ENCODE measurements around the gene MCFD2. TPM values are rescaled to one million over a fixed set of nuclear protein-coding genes. Genes with fewer than 3 reads are reported as not detected.

The MCFD2 gene
- total RNA-seq, 1 donor from 2014 or later, result 46.0 TPM

DNA sequence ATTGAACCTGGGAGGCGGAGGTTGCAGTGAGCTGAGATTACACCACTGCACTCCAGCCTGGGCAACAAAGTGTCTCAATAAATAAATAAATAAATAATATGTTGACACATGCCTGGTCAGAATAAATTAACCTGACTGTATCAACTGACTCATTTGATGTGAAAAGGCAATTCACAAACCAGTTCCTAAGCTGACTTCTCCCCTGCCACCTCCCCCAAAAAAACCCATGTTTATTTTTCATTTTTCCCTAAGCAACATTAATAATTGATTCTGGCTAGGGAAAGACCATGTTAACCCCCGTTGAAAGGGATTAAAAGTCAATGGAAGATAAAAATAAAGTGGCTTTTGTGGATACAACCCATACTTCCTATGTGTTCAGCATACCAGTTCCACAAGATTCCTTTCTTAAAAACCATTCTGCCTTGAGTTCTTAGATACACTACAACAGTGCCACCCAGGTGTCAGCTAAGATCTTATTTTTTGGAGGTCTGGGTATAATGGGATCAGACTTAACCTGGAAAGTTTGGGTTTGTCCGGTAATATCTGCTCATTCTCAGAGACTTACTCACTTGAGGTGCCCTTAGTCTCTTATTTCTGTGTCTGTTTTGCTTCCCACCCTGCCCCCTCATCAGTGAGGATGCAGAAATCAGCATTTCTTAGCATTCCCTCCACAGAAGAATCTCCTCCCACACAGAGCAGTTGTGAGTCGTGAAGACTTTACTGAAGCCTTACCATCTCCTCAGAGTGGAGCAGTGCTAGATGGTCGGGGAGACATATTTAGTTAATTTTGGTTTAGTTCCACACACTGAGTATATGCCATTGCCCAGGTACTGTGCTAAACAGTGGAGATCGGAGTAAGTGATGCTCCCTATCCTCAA, 10.1 kb upstream of the MCFD2 start:
- Mint-ChIP-seq H3K4me1 (ENCODE audit: low read depth) (peaks cover 13% of the 10 kb centered on the region), H3K9me3 (peaks cover 14% of the 10 kb centered on the region), H3K36me3 (ENCODE audit: low read depth) (peaks cover 15% of the 10 kb centered on the region), H3K27ac (no peak overlapping the region), H3K4me3 (ENCODE audit: low read depth) (no peak overlapping the region), H3K27me3 (ENCODE audit: low read depth) (no peaks in the 10 kb centered on the region)
- intact Hi-C loops (cut with micrococcal nuclease), result no loop called here
- DNase-seq (ENCODE audit: low spot score), result no peak

DNA sequence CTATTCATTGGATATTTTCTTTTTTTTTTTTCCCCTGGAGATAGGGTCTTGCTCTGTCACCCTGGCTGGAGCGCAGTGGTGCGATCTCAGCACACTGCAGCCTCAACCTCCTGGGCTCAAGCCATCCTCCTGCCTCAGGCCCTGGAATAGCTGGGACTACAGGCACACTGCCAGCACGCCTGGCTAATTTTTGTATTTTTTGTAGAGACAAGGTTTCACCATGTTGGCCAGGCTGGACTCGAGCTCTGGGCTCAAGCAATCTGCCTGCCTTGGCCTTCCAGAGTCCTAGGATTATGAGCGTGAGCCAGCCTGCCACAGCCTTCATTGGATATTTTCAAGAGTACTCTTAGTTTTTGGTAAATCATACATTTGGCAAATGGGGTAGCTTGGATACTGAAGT, 9.0 kb upstream of the MCFD2 start:
- H3K27ac Mint-ChIP-seq, result no peak overlapping the region
- intact Hi-C loops (cut with micrococcal nuclease), result no loop called here
- H3K36me3 Mint-ChIP-seq (ENCODE audit: low read depth), result peaks cover 15% of the 10 kb centered on the region
- DNase-seq (ENCODE audit: low spot score), result no peak
- H3K4me1 Mint-ChIP-seq (ENCODE audit: low read depth), result peaks cover 13% of the 10 kb centered on the region
- H3K9me3 Mint-ChIP-seq, result peaks cover 14% of the 10 kb centered on the region
- H3K4me3 Mint-ChIP-seq (ENCODE audit: low read depth), result no peak overlapping the region
- no peaks in the 10 kb centered on the region for H3K27me3 Mint-ChIP-seq (ENCODE audit: low read depth)

DNA sequence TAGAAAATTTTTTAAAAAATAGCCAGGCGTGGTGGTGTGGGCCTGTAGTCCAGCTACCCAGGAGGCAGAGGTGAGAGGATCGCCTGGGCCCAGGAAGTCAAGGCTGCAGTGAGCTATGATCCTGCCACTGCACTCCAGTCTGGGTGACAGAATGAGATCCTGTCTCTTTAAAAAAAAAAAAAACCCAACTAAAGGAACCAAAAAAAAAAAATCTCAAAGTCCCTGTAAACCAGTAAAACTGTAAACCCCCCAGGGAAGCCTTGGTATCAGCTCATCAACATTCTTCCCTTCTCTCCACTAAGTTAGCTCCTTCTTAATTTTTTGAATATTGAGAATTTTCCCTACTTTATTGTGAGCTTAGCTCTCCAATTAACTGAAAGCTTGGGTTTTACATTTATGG, 8.4 kb upstream of the MCFD2 start:
- no peak overlapping the region for H3K4me3 Mint-ChIP-seq (ENCODE audit: low read depth)
- H3K27ac Mint-ChIP-seq, result no peak overlapping the region
- intact Hi-C loops (cut with micrococcal nuclease), result no loop called here

DNA sequence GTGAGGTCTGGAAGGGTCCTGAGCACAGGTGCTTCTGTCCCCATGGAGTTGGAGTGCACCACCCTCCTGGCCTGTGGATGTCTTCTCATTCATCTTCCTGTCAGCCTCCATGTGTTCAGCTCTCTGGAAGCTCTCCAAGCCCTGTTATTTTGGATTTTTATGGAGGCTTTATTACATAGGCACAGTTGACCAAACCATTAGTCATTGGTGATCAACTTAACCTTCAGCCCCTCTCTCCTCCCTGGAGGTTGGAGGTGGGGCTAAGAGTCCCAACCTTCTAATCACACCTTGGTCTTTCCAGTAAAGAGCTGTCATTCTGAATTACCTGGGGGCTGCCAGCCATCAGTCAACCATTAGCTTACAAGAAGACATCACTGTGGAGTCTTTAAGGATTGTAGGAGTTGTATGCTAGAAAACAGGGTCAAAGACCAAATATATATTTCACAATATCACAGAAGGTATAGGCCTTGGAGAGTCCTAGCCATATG, 7.5 kb upstream of the MCFD2 start:
- H3K9me3 Mint-ChIP-seq, result peaks cover 14% of the 10 kb centered on the region
- peaks cover 20% of the 10 kb centered on the region for H3K4me1 Mint-ChIP-seq (ENCODE audit: low read depth)
- H3K27me3 Mint-ChIP-seq (ENCODE audit: low read depth), result no peaks in the 10 kb centered on the region
- DNase-seq (ENCODE audit: low spot score), result no peak
- H3K27ac Mint-ChIP-seq, result no peak overlapping the region
- intact Hi-C loops (cut with micrococcal nuclease), result no loop called here
- H3K4me3 Mint-ChIP-seq (ENCODE audit: low read depth), result no peak overlapping the region
- H3K36me3 Mint-ChIP-seq (ENCODE audit: low read depth), result peaks cover 15% of the 10 kb centered on the region

More for the DNA sequence above, 8.4 kb upstream of the MCFD2 start:
- H3K9me3 Mint-ChIP-seq, result peaks cover 14% of the 10 kb centered on the region
- H3K4me1 Mint-ChIP-seq (ENCODE audit: low read depth), result peaks cover 13% of the 10 kb centered on the region
- no peaks in the 10 kb centered on the region for H3K27me3 Mint-ChIP-seq (ENCODE audit: low read depth)
- peaks cover 15% of the 10 kb centered on the region for H3K36me3 Mint-ChIP-seq (ENCODE audit: low read depth)
- no peak for DNase-seq (ENCODE audit: low spot score)

DNA sequence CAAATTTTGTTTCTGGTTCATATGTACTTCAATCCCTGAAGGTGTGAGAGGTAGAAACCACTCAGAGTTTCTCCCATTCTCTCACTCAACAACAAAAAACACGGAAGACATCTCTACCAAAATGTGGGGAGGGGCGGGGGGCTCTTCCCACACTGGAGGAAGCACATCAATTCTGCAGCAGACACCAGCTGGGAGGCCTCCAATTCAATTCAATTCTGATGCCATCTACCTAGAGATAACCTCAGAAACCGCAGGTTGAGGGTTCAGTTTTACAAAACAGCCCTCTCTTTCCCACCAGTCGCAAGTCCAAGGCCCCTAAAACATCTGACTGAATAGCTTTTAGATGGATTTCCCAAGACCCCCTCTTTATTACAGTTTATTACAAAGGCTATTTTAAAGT, 7.0 kb upstream of the MCFD2 start:
- DNase-seq (ENCODE audit: low spot score), result no peak
- no peaks in the 10 kb centered on the region for H3K27me3 Mint-ChIP-seq (ENCODE audit: low read depth)
- peaks cover 14% of the 10 kb centered on the region for H3K9me3 Mint-ChIP-seq
- intact Hi-C loops (cut with micrococcal nuclease), result no loop called here
- H3K4me3 Mint-ChIP-seq (ENCODE audit: low read depth), result no peak overlapping the region
- H3K4me1 Mint-ChIP-seq (ENCODE audit: low read depth), result peaks cover 24% of the 10 kb centered on the region
- peaks cover 15% of the 10 kb centered on the region for H3K36me3 Mint-ChIP-seq (ENCODE audit: low read depth)
- H3K27ac Mint-ChIP-seq, result no peak overlapping the region

DNA sequence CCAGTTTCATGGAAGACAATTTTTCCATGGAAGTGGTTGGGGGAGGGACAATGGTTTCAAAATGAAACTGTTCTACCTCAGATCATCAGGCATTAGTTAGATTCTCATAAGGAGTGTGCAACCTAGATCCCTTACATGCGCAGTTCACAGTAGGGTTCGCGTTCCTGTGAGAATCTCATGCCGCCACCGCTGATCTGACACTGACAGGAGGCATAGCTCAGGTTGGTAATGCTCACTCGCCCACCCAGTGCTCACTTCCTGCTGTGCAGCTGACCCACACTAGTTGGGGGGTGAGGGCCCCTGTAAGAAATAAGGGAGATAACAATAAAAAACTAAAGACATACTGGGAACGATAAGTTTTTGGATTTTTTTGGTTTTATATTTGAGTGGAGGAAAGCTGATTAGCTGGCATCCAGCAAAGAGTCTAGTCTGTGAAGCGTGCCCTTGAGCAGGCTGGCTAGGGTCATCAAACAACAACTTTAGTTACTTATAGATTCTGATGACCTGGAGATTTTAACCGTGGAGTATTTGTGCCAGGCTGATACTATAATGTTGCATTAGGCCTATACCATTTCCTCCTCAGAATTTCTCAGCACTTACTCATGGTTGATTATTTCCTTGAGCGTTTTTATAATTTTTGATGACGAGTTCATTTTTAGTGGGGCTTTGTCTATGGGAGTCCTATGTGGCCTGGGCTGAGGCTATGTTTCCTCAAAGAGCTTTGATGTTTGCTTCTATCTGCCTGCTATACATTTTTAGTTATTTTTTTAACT, 6.3 kb upstream of the MCFD2 start:
- intact Hi-C loops (cut with micrococcal nuclease), result no loop called here
- DNase-seq (ENCODE audit: low spot score), result no peak
- Mint-ChIP-seq H3K36me3 (ENCODE audit: low read depth) (peaks cover 12% of the 10 kb centered on the region), H3K4me1 (ENCODE audit: low read depth) (peaks cover 29% of the 10 kb centered on the region), H3K27me3 (ENCODE audit: low read depth) (no peaks in the 10 kb centered on the region), H3K27ac (no peak overlapping the region), H3K4me3 (ENCODE audit: low read depth) (no peak overlapping the region), H3K9me3 (peaks cover 11% of the 10 kb centered on the region)

DNA sequence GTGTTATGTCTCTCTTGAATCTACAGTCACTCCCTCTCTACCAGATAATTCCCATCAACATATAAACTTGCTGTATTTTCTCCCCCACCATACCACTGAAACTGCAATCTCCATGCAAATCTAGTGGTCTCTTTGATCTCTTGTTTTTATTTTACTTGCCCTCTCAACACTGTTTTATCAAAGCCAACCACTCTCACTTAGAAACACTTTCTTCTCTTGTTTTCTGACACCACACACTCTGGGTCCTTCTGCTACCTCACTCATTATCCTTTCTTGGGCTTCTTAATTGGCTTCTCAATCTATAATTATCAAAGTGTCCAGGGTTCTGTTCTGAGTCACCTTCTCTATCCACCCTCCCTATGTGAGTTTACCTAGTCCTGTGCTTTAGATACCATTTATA, 2.0 kb upstream of the MCFD2 start:
- no peak for DNase-seq (ENCODE audit: low spot score)
- Mint-ChIP-seq H3K27ac (no peak overlapping the region), H3K9me3 (no peaks in the 10 kb centered on the region), H3K27me3 (ENCODE audit: low read depth) (no peaks in the 10 kb centered on the region), H3K36me3 (ENCODE audit: low read depth) (peaks cover 14% of the 10 kb centered on the region), H3K4me1 (ENCODE audit: low read depth) (peaks cover 53% of the 10 kb centered on the region), H3K4me3 (ENCODE audit: low read depth) (peak overlapping the region; percentile 98)
- intact Hi-C loops (cut with micrococcal nuclease), result loop anchor here (1.0 kb wide), 1 partner anchor 68 kb away; no protein-coding TSS in a partner anchor

DNA sequence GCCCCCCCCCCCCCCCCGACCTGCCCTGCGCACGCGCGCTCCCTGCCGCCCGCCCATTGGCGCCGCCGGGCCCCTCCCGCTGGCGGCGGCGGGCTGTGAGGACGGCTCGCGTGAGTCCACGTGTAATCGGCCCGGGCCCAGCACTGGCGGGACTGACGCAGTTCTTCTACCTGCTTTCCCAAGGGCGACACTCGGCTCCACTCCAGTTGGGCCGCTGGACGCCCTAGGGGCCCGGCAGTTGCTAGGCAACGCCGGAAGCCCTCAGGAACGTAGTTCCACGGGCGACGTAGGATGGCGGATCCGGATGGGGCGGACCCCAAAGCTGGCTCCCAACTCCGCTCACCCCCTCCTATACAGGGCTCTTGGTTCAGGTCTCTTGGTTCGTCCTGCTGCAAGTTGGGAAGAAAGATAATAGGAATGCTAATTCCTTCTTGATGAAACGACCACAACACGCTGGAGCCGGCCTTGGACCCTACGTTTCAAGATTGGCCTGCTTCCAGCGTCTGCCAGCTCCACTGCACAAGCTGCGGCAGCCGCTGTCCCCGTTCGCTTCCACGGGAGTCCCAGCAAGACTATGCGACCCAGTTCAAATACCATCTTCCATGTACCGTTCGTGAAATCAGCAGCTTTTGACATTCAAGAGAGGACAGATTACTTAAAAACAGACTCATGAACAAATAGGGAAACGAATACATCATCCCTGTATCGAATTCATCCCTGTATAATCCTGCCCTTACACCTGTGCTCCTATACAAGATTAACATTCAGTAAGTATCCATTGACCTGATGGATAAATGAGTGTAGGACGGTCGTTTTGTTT, 415 bp upstream of the MCFD2 start:
- Mint-ChIP-seq H3K4me1 (ENCODE audit: low read depth) (peaks cover 43% of the 10 kb centered on the region), H3K4me3 (ENCODE audit: low read depth) (peak overlapping the region; percentile 98), H3K27me3 (ENCODE audit: low read depth) (no peaks in the 10 kb centered on the region), H3K36me3 (ENCODE audit: low read depth) (peaks cover 20% of the 10 kb centered on the region), H3K27ac (peak overlapping the region; percentile 79), H3K9me3 (no peaks in the 10 kb centered on the region)
- intact Hi-C loops (cut with micrococcal nuclease), result no loop called here
- peak; percentile 79 for DNase-seq (ENCODE audit: low spot score)

DNA sequence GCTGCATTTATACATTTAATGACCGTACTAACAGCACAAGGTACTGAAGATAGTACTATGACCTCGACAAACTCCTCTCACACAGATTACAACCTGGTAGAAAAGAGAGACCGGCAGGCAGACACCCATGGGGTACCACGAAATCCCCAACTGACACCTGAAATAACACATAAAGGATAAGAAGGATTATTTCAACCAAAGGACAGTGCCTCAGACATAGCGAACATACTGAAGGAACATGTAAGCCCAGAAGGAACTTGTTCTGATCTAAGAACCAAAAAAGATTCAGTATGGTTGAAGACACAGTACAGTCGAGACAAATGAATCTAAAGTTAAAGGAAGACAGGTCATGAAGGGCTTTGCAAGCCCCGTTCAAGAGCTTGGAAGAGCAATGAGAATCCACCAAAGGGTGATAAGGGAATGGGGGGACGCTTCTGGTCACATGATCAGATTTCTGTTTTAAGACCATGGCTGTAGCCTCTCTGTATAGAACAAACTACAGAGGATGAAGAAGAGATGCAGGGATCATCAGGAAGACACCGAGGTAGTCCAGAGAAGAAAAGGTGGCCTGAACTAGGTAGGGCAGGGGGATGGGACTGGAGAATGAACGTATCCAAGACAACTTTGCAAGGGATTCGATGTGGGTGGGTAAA, 902 bp downstream of the MCFD2 start:
- DNase-seq (ENCODE audit: low spot score), result no peak
- intact Hi-C loops (cut with micrococcal nuclease), result no loop called here
- H3K9me3 Mint-ChIP-seq, result no peaks in the 10 kb centered on the region
- peak overlapping the region; percentile 76 for H3K27ac Mint-ChIP-seq
- H3K27me3 Mint-ChIP-seq (ENCODE audit: low read depth), result no peaks in the 10 kb centered on the region
- H3K4me1 Mint-ChIP-seq (ENCODE audit: low read depth), result peaks cover 48% of the 10 kb centered on the region
- peaks cover 28% of the 10 kb centered on the region for H3K36me3 Mint-ChIP-seq (ENCODE audit: low read depth)
- peak overlapping the region; percentile 98 for H3K4me3 Mint-ChIP-seq (ENCODE audit: low read depth)

DNA sequence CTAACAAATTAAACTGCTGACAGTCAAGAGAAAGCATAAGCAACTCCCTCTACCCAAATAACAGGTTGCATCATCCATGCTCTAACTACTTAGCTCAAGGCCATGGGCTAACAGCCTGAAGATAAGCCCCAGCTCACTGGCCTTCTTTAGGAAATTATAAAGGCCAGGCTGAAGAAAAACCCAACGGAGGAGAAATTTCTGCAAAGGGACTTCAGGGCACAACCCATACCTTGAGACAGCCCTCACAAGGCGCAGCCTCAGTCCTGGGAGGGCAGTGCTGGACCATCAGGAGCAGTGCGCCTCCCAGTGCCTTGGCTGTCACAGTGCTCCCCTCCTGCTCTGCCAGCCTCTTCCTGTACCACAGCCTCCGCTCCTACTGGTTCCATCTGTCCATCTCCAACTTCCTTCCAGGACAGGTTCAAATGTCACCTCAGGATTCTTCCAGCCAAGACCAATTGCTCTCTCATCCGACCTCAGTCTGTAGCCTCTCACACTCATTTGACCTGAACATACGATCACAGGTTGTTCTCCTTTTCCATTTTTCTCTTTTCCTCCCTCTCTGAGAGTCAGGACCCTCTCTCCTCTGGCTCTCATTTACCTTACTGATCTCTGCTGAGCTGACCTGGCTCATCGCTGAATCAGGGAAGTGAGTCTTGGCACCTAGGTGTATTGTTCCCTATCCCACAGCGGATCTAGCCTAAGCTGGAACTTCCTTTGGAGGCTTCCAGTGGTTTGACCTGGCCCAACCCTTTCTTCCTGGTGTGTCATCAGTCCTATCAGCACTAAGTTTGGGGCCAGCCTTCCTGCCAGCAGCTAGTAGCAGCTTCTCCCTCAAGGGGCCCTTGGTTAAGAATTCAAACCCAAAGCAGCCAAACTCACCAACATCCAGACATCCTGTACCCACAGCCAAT, 1.9 kb downstream of the MCFD2 start:
- intact Hi-C loops (cut with micrococcal nuclease), result no loop called here
- DNase-seq (ENCODE audit: low spot score), result no peak
- Mint-ChIP-seq H3K4me3 (ENCODE audit: low read depth) (peak overlapping the region; percentile 98), H3K9me3 (no peaks in the 10 kb centered on the region), H3K27ac (no peak overlapping the region), H3K4me1 (ENCODE audit: low read depth) (peaks cover 55% of the 10 kb centered on the region), H3K27me3 (ENCODE audit: low read depth) (no peaks in the 10 kb centered on the region), H3K36me3 (ENCODE audit: low read depth) (peaks cover 38% of the 10 kb centered on the region)

DNA sequence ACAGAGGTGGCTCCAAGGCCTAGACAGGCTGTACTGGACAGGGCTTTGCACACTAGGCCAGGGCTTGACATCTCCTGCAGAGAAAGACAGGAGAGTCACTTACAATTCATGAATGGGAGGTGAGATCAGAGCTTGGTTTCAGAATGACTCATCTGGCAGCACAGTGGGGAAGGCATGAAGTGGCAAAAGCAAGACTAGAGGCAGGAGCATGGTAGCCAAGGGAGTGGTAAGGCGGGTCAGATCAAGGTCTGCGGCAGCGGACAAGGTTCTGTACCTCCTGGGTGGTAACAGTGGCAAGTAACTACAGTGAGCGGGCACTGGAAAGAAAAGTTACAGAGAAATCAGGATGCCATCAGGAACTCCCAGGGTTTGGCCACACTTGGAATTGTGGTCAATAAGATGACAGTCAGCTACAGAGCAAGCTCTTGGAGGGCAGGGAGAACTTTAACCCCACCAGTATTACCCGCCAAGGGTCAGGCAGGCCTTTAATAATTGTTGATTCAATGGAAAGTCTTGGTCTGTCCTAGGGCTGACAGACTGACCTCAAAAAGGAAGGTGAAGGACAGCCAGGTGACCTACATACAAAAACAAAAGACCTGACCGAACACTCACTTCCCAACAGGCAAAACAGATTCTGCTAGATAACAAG, 5.7 kb downstream of the MCFD2 start:
- intact Hi-C loops (cut with micrococcal nuclease), result no loop called here
- H3K9me3 Mint-ChIP-seq, result no peaks in the 10 kb centered on the region
- H3K36me3 Mint-ChIP-seq (ENCODE audit: low read depth), result peaks cover 65% of the 10 kb centered on the region
- no peaks in the 10 kb centered on the region for H3K27me3 Mint-ChIP-seq (ENCODE audit: low read depth)
- H3K27ac Mint-ChIP-seq, result peak overlapping the region; percentile 5
- no peak overlapping the region for H3K4me3 Mint-ChIP-seq (ENCODE audit: low read depth)
- peaks cover 37% of the 10 kb centered on the region for H3K4me1 Mint-ChIP-seq (ENCODE audit: low read depth)
- peak; percentile 35 for DNase-seq (ENCODE audit: low spot score)

Measured in activated T-helper 2 cell treated with anti-CD3 and anti-CD28 coated beads, Interferon-gamma antibody, Interleukin-2, Interleukin-4, amounts not matched to agents 10 μg/mL and 5 μg/mL and 100 μg/mL, durations not matched to agents 14 hours and 24 hours and 36 hours (primary cell).